Limb (tissue), 2 donors: ENCODE data around the gene CD320.
A peak's percentile ranks its signal among the peaks of the same experiment; 100 is the strongest.
"Not testable (repeated sequence)": the region's sequence is repeated elsewhere in the genome, so short reads cannot be mapped to it uniquely, and the experiment has no call there.

Source experiments
- DNase-seq, 2 donors: peaks; one replicate each; pipeline ENCODE4 v3.0.0-alpha.2; 2016; ENCODE audit errors: extremely low spot score in 2 of 2

The CD320 gene

GRCh38 chr19:8307965-8308866 is at the start of gene CD320:
Gene CD320, minus strand, starts transcription at chr19:8308358. Its CDS starts 68 bp downstream, at chr19:8308290.
- peak; percentile 91 to 93 for DNase-seq

- no peak for DNase-seq
Observed at GRCh38 chr19:8357007-8357521, 48.9 kb upstream of the CD320 start.

- no peak for DNase-seq
Observed at GRCh38 chr19:8355631-8356402, 47.7 kb upstream of the CD320 start.

GRCh38 chr19:8352845-8353244 is 44.7 kb upstream of the CD320 start:
- not testable (repeated sequence) for DNase-seq

- no peak for DNase-seq
Observed at GRCh38 chr19:8352134-8352827, 44.1 kb upstream of the CD320 start.

GRCh38 chr19:8349629-8350372 is 41.6 kb upstream of the CD320 start:
- not testable (repeated sequence) for DNase-seq

- no peak for DNase-seq
Observed at GRCh38 chr19:8343483-8343844, 35.3 kb upstream of the CD320 start.

GRCh38 chr19:8342684-8343482 is 34.7 kb upstream of the CD320 start, which contains the start of gene KANK3:
Gene KANK3, minus strand, starts transcription at chr19:8343262. Its CDS starts 5,434 bp downstream, at chr19:8337828.
- peak; percentile 63 to 86 for DNase-seq

GRCh38 chr19:8342316-8342683 is 34.1 kb upstream of the CD320 start:
- no peak for DNase-seq

GRCh38 chr19:8341504-8341903 is 33.3 kb upstream of the CD320 start:
- not testable (repeated sequence) for DNase-seq

- no peak for DNase-seq
Observed at GRCh38 chr19:8340341-8341096, 32.4 kb upstream of the CD320 start.

GRCh38 chr19:8338835-8339234 is 30.7 kb upstream of the CD320 start:
- no peak for DNase-seq

- no peak for DNase-seq
Observed at GRCh38 chr19:8337728-8338127, 29.6 kb upstream of the CD320 start.

- no peak for DNase-seq
Observed at GRCh38 chr19:8336660-8337059, 28.5 kb upstream of the CD320 start.

- DNase-seq, result no peak
Observed at GRCh38 chr19:8336072-8336569, 28.0 kb upstream of the CD320 start.

- no peak for DNase-seq
Observed at GRCh38 chr19:8335343-8336071, 27.3 kb upstream of the CD320 start.

- DNase-seq, result peak; percentile 64 to 77
Observed at GRCh38 chr19:8334458-8335342, 26.5 kb upstream of the CD320 start.
